OCI-M2 (cell line): ENCODE results near the gene RRAS2.

ENCODE experiments used
- DNase-seq: peaks from one replicate; lab custom pipeline; 2025; ENCODE audit not compliant: unreplicated experiment; lab: John Stamatoyannopoulos, UW

RRAS2 gene

DNA sequence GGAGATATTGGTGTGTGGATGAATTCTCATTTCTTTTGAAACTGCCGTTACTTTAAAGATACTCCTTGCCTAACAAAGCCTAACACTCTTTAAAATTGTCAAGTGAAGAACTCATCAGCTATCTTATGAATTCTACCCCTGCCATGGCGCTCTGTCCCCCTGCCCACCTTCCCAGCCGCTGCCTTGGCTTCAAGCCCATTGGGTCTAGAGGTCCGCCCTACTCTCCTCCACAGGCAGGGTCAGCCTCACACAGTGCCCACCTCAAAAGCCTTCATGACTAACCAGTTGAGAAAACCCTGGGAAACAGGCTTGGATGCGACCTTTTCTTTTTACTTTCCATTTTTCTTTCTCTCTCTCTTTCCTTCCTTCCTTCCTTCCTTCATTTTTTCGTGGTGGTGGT is 128.6 kb downstream of the RRAS2 start:
- no peak for DNase-seq

- DNase-seq = no peak
Observed at GRCh38 chr11:14229472-14229871, 129.5 kb downstream of the RRAS2 start.

DNA sequence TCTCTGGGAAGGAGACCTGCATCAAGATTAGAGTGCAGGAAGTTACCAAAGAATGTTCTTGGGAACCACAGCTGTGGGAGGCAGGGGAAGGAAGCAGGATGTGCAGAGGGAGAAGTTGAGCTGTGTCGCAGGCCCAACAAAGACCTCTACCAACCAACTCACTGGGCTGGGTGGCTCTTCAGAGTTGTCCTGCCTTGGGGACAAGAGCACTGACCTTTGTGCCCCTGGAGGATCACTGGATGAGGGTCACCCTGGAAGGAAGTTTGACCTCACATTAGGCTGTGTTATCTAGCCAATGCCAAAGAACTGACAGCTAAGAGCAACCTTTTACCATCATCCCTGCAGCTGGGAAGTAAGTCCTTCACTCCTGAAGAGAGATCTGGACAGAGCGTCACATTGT is 130.6 kb downstream of the RRAS2 start:
- no peak for DNase-seq
